Measurements from ENCODE around the gene MED4. TPM values are rescaled to one million over a fixed set of nuclear protein-coding genes. Genes with fewer than 3 reads are reported as not detected.

The MED4 gene
- total RNA-seq, 3 donors from 2014 or later, result 39.0 to 45.1 (median 39.8) TPM

GRCh38 chr13:48110931-48111721 is 16.2 kb upstream of the MED4 start:
- H3K27ac ChIP-seq, result peak overlapping the region; percentile 68 to 75
- no peaks in the 10 kb centered on the region for H3K9me3 ChIP-seq
- no peaks in the 10 kb centered on the region for H3K36me3 ChIP-seq
- intact Hi-C loops (cut with DNase I; ENCODE audit: low total_unique reads), result no loop called here
- H3K4me3 ChIP-seq, result no peak overlapping the region
- H3K27me3 ChIP-seq, result no peaks in the 10 kb centered on the region
- peak in 1 of 2 donors; percentile 56 for DNase-seq (ENCODE audit: low spot score in 2 of 2)
- TF ChIP-seq POLR2A (IDR thresholded peaks at IDR 0.05) (no peak), CTCF (IDR thresholded peaks at IDR 0.05) (no peak), POLR2AphosphoS5 (IDR thresholded peaks at IDR 0.05) (no peak)
- H3K4me1 ChIP-seq, result peaks cover 0 to 15% of the 10 kb centered on the region in 2 donors

- Histone ChIP-seq H3K4me3 (peak overlapping the region in 1 of 3 donors; percentile 3), H3K27me3 (no peaks in the 10 kb centered on the region), H3K4me1 (peaks cover 0 to 15% of the 10 kb centered on the region in 2 donors), H3K36me3 (no peaks in the 10 kb centered on the region), H3K27ac (peak overlapping the region; percentile 68 to 73), H3K9me3 (no peaks in the 10 kb centered on the region)
- intact Hi-C loops (cut with DNase I; ENCODE audit: low total_unique reads), result no loop called here
- no peak for TF ChIP-seq POLR2A (IDR thresholded peaks at IDR 0.05)
- DNase-seq (ENCODE audit: low spot score in 2 of 2), result no peak
These were observed 15.4 kb upstream of the MED4 start for GRCh38 chr13:48110132-48110868.

GRCh38 chr13:48108106-48108505 is 13.2 kb upstream of the MED4 start:
- no peak for DNase-seq (ENCODE audit: low spot score in 2 of 2)
- no peak overlapping the region for H3K27ac ChIP-seq
- intact Hi-C loops (cut with DNase I; ENCODE audit: low total_unique reads), result no loop called here
- no peaks in the 10 kb centered on the region for H3K36me3 ChIP-seq
- no peak for TF ChIP-seq POLR2A (IDR thresholded peaks at IDR 0.05)
- TF ChIP-seq POLR2AphosphoS5 (IDR thresholded peaks at IDR 0.05), result no peak
- H3K9me3 ChIP-seq, result no peaks in the 10 kb centered on the region
- H3K4me3 ChIP-seq, result no peak overlapping the region
- H3K4me1 ChIP-seq, result peaks cover 0 to 15% of the 10 kb centered on the region in 2 donors
- H3K27me3 ChIP-seq, result no peaks in the 10 kb centered on the region

GRCh38 chr13:48097793-48098192 is 2.9 kb upstream of the MED4 start:
- Histone ChIP-seq H3K4me3 (no peak overlapping the region), H3K27ac (no peak overlapping the region), H3K36me3 (no peaks in the 10 kb centered on the region), H3K4me1 (no peaks in the 10 kb centered on the region), H3K9me3 (no peaks in the 10 kb centered on the region), H3K27me3 (no peaks in the 10 kb centered on the region)
- DNase-seq (ENCODE audit: low spot score in 2 of 2), result no peak
- intact Hi-C loops (cut with DNase I; ENCODE audit: low total_unique reads), result no loop called here
- TF ChIP-seq CTCF (IDR thresholded peaks at IDR 0.05) (no peak), POLR2AphosphoS5 (IDR thresholded peaks at IDR 0.05) (no peak), POLR2A (IDR thresholded peaks at IDR 0.05) (no peak)

- Histone ChIP-seq H3K9me3 (no peaks in the 10 kb centered on the region), H3K27ac (no peak overlapping the region), H3K4me3 (no peak overlapping the region), H3K27me3 (no peaks in the 10 kb centered on the region), H3K36me3 (no peaks in the 10 kb centered on the region), H3K4me1 (no peaks in the 10 kb centered on the region)
- no peak for TF ChIP-seq POLR2A (IDR thresholded peaks at IDR 0.05)
- TF ChIP-seq CTCF (IDR thresholded peaks at IDR 0.05), result no peak
- TF ChIP-seq POLR2AphosphoS5 (IDR thresholded peaks at IDR 0.05), result no peak
- intact Hi-C loops (cut with DNase I; ENCODE audit: low total_unique reads), result no loop called here
- no peak for DNase-seq (ENCODE audit: low spot score in 2 of 2)
These were observed 1.8 kb upstream of the MED4 start for GRCh38 chr13:48096670-48097069.

- H3K4me1 ChIP-seq, result peaks cover 0 to 6% of the 10 kb centered on the region in 2 donors
- intact Hi-C loops (cut with DNase I; ENCODE audit: low total_unique reads), result no loop called here
These were observed 512 bp downstream of the MED4 start for GRCh38 chr13:48094404-48094780.

More at GRCh38 chr13:48094404-48094780, 512 bp downstream of the MED4 start:
- Histone ChIP-seq H3K27me3 (no peaks in the 10 kb centered on the region), H3K27ac (peak overlapping the region; percentile 88 to 89), H3K36me3 (no peaks in the 10 kb centered on the region), H3K4me3 (peak overlapping the region; percentile 76 to 99 (median 90)), H3K9me3 (no peaks in the 10 kb centered on the region)
- DNase-seq (ENCODE audit: low spot score in 2 of 2), result no peak
- TF ChIP-seq POLR2A (IDR thresholded peaks at IDR 0.05) (no peak), POLR2AphosphoS5 (IDR thresholded peaks at IDR 0.05) (no peak), CTCF (IDR thresholded peaks at IDR 0.05) (no peak)

All from breast epithelium (tissue), 4 donors.